Activated T-helper 17 cell treated with anti-CD3 and anti-CD28 coated beads, Interleukin-2, amount 50 U/mL, for 72 hours (primary cell): ENCODE data around the gene MIDN. TPM values are rescaled to one million over a fixed set of nuclear protein-coding genes. Genes with fewer than 3 reads are reported as not detected.

Source experiments
- ATAC-seq: fragments of 150-1000 bp; cut with Tn5 transposase; replicated peaks from 2 replicates; pipeline ENCODE4 v1.10.0; 2021; ENCODE audit warnings: mild to moderate bottlenecking, moderate library complexity
- H3K27ac Mint-ChIP-seq: one replicate; pipeline ENCODE4 v1.8.0; 2022; ENCODE audit warnings: mixed read lengths
- H3K27me3 Mint-ChIP-seq: one replicate; pipeline ENCODE4 v1.8.0; 2022; ENCODE audit warnings: mixed read lengths
- H3K36me3 Mint-ChIP-seq: one replicate; pipeline ENCODE4 v1.8.0; 2022; ENCODE audit warnings: low read depth, mild to moderate bottlenecking, mixed read lengths
- H3K4me1 Mint-ChIP-seq: one replicate; pipeline ENCODE4 v1.8.0; 2022; ENCODE audit warnings: mixed read lengths
- H3K4me3 Mint-ChIP-seq: one replicate; pipeline ENCODE4 v1.8.0; 2022; ENCODE audit warnings: mild to moderate bottlenecking, mixed read lengths
- H3K9me3 Mint-ChIP-seq: one replicate; pipeline ENCODE4 v1.8.0; 2022; ENCODE audit warnings: mixed read lengths
- total RNA-seq, 2 donors: library from RNA; stranded (reverse); gene quantifications; one replicate each; pipeline ENCODE4 v1.2.3, GENCODE V29; 2022

Gene MIDN
- total RNA-seq, 2 donors from 2014 or later: 51.4 to 56.8 TPM

DNA sequence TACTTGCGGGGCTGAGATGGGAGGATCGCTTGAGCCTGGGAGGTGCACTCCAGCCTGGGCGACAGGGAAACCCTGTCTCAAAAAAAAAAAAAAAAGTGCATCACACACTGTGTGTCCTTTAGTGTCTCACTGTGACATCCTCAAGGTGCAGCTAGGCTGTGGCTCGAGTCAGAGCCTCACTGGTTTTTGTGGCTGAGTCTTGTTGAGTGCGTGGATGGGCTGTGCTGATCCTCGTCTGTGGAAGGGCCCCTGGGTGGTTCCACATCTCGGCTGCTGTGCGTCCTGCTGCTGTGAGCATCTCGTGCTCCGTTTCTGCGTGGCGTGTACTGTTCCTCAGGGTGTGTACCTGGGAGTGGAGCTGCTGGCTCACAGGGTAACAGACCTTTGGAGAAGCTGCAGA lies 31.6 kb upstream of the MIDN start:
- peaks cover 17% of the 10 kb centered on the region for H3K36me3 Mint-ChIP-seq
- H3K27ac Mint-ChIP-seq: no peak overlapping the region
- H3K4me1 Mint-ChIP-seq: peaks cover 11% of the 10 kb centered on the region
- ATAC-seq: no peak
- no peaks in the 10 kb centered on the region for H3K9me3 Mint-ChIP-seq
- no peak overlapping the region for H3K4me3 Mint-ChIP-seq
- no peaks in the 10 kb centered on the region for H3K27me3 Mint-ChIP-seq

DNA sequence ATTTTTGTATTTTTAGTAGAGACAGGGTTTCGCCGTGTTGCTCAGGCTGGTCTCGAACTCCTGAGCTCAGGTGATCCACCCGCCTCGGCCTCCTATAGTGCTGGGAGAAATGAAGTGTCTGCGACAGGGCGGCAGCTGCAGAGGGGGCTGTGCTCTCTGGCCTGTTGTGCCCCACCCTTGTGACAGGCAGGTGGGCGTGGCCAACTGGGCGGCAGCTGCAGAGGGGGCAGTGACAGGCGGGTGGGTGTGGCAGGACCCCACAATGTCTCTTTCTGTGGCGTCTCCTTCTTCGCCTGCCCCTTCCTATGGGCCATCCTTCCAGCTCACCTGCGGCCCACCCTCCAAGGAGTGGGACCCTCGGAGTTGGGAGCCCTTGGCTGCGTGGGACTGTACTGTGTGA lies 31.0 kb upstream of the MIDN start:
- Mint-ChIP-seq H3K9me3 (no peaks in the 10 kb centered on the region), H3K27me3 (no peaks in the 10 kb centered on the region), H3K4me1 (peaks cover 11% of the 10 kb centered on the region), H3K27ac (no peak overlapping the region), H3K4me3 (no peak overlapping the region), H3K36me3 (peaks cover 14% of the 10 kb centered on the region)
- ATAC-seq: no peak

DNA sequence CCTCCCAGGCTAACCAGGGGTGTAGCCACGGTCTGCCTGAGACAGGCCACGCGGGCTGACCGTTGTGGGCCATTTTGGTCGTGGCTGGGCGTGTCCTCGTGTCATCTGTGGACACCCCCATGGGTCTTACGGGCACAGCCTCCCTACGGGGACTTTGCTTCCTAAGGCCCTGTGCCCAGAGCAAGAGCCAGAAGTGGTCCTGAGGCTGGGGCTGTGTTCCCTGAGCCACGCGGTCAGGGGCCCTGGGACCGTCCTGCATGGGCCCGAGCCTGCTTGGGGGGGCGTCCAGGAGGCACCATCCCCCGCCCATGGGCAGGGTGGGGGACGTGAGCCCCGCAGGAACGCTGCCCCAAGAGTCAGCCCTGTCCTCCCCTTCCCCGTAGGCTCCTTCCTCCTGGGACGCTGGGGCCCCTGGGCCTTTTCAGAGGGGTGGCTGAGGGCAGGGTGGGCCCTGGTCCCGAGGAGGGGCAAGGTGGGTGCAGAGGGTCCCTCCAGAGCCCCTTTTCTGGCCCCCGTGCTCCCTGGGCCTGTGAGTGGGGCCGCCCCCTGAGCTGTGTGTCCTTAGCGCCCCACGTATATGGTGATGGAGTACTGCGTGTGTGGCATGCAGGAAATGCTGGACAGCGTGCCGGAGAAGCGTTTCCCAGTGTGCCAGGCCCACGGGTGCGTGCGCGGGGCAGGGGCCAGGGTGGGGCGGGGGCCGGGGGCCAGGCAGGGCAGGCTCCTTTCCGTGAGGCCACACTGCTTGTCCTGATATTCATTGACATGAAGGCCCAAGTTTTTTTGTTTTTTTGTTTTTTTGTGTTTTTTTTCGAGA lies 29.4 kb upstream of the MIDN start:
- ATAC-seq: no peak
- Mint-ChIP-seq H3K27ac (no peak overlapping the region), H3K27me3 (no peaks in the 10 kb centered on the region), H3K36me3 (peaks cover 4% of the 10 kb centered on the region), H3K4me3 (no peak overlapping the region), H3K4me1 (peaks cover 3% of the 10 kb centered on the region), H3K9me3 (no peaks in the 10 kb centered on the region)

DNA sequence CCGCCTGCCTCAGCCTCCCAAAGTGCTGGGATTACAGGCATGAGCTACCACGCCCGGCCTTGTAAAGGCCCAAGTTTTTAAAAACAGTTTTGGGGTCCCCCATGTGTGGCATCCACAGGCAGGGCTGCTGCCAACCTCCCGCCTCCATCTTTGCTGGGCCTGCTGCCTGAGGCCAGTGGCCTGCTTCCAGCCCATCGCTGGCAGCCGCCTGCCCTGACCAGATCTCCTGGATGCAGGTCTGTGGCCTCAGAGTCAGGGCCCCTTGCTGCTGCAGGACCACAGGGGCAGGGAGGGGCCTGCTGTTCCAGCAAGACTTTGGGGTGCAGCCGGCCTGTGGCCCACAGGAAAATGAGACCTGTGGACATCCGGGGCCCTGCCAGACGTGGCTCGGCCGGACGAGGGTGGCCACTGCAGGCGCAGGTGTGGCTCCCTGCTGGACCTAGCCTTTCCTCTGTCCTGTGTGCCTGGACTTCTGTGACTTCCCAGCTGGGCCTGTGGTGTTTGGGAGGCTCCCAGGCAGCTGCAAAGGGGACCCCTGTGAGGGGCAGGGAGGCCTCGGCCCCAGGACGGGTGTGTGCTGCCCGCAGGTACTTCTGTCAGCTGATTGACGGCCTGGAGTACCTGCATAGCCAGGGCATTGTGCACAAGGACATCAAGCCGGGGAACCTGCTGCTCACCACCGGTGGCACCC lies 28.5 kb upstream of the MIDN start:
- Mint-ChIP-seq H3K4me1 (no peaks in the 10 kb centered on the region), H3K36me3 (no peaks in the 10 kb centered on the region), H3K27me3 (no peaks in the 10 kb centered on the region), H3K4me3 (no peak overlapping the region), H3K27ac (no peak overlapping the region), H3K9me3 (no peaks in the 10 kb centered on the region)
- no peak for ATAC-seq

DNA sequence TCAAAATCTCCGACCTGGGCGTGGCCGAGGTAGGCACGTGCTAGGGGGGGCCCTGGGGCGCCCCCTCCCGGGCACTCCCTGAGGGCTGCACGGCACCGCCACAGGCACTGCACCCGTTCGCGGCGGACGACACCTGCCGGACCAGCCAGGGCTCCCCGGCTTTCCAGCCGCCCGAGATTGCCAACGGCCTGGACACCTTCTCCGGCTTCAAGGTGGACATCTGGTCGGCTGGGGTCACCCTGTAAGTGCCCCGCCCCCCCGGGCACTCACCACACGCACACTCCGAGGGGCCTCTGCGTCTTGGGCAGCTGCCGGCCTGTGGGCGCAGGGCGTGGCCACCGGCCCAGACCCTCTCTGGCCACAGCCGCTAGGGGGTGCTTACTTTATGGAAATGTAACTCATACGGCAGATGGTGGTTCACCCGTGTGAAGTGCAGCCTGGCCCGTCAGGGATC lies 27.9 kb upstream of the MIDN start:
- Mint-ChIP-seq H3K27me3 (no peaks in the 10 kb centered on the region), H3K9me3 (no peaks in the 10 kb centered on the region), H3K27ac (no peak overlapping the region), H3K36me3 (no peaks in the 10 kb centered on the region), H3K4me1 (no peaks in the 10 kb centered on the region), H3K4me3 (no peak overlapping the region)
- ATAC-seq: no peak

DNA sequence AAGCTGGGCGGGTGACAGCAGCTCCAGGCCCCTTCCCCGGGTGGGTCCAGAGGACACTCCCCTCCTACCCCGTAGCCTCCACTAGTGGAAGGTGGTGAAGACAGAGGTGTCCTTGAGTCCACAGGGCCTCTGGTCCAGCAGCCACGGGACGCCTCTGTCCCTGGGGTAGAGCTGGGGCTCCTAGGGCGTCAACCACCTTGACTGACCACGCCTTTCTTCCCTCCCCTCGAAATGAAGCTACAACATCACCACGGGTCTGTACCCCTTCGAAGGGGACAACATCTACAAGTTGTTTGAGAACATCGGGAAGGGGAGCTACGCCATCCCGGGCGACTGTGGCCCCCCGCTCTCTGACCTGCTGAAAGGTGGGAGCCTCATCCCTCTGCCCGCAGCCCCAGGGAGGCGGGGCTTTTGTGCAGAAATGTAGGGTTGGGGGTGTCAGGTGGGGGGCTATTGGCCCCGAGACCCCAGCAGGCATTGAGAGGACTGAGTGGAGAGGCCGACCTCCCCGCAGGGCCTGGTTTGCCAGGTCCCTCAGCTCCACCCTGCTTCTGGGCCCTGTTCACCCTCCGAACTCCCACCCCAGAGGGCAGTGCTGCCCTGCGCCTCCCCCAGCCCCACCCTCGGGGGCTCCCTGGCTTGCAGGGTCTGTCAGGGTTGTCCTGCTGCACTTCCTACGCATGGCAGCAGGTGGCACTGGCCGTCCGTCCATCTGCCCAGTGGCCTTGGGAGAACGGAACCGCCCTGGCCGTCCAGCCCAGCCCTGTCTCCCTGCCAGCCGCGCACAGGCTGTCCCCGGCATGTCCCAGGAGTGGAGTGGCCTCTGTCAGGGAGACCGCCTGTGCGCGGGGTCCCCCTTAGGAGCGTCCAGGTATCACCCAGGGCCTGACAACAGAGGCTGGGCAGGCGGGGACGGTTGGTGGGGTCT lies 27.1 kb upstream of the MIDN start:
- Mint-ChIP-seq H3K36me3 (no peaks in the 10 kb centered on the region), H3K4me1 (no peaks in the 10 kb centered on the region), H3K27me3 (no peaks in the 10 kb centered on the region), H3K9me3 (no peaks in the 10 kb centered on the region), H3K27ac (no peak overlapping the region), H3K4me3 (no peak overlapping the region)
- no peak for ATAC-seq

DNA sequence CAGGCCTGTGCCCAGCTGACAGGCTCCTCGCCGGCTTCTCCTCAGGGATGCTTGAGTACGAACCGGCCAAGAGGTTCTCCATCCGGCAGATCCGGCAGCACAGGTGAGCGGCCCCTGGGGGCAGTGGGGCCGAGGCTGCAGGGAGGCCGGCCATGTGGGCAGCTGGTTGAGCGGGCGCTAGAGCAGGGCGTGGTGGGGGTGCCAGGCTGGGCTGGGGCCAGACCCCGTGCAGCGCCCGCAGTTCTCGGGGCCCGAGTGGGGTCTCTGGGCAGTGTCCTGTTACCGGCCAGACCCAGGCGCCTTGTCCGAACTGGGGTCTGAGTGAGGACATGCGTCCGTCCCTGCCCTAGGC lies 26.5 kb upstream of the MIDN start:
- no peaks in the 10 kb centered on the region for H3K4me1 Mint-ChIP-seq
- H3K4me3 Mint-ChIP-seq: no peak overlapping the region
- no peak overlapping the region for H3K27ac Mint-ChIP-seq

DNA sequence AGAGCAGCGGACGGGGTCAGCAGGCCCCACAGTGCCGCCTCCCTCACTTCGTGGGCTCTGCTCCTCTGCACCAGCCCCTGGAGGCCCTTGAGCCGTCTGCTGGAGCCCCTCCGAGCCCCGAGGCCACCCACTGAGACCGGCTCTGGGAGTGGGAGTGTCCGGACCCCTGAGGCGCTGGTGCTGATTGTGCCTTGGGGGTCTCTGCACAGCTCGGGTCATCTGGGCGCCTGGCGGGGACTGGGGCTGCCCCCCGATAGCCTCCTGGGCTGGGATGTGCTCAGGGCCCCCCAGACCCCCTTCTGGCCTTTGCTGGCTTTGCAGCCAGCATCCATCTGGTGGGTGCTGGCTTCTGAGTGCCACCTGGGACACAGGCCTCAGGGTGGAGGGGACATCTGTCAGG lies 26.0 kb upstream of the MIDN start:
- H3K4me1 Mint-ChIP-seq: no peaks in the 10 kb centered on the region
- ATAC-seq: no peak
- H3K36me3 Mint-ChIP-seq: peaks cover 5% of the 10 kb centered on the region
- no peak overlapping the region for H3K4me3 Mint-ChIP-seq
- H3K27me3 Mint-ChIP-seq: no peaks in the 10 kb centered on the region
- no peaks in the 10 kb centered on the region for H3K9me3 Mint-ChIP-seq
- no peak overlapping the region for H3K27ac Mint-ChIP-seq

More for the DNA sequence above, 26.5 kb upstream of the MIDN start:
- ATAC-seq: no peak
- Mint-ChIP-seq H3K36me3 (no peaks in the 10 kb centered on the region), H3K27me3 (no peaks in the 10 kb centered on the region), H3K9me3 (no peaks in the 10 kb centered on the region)

DNA sequence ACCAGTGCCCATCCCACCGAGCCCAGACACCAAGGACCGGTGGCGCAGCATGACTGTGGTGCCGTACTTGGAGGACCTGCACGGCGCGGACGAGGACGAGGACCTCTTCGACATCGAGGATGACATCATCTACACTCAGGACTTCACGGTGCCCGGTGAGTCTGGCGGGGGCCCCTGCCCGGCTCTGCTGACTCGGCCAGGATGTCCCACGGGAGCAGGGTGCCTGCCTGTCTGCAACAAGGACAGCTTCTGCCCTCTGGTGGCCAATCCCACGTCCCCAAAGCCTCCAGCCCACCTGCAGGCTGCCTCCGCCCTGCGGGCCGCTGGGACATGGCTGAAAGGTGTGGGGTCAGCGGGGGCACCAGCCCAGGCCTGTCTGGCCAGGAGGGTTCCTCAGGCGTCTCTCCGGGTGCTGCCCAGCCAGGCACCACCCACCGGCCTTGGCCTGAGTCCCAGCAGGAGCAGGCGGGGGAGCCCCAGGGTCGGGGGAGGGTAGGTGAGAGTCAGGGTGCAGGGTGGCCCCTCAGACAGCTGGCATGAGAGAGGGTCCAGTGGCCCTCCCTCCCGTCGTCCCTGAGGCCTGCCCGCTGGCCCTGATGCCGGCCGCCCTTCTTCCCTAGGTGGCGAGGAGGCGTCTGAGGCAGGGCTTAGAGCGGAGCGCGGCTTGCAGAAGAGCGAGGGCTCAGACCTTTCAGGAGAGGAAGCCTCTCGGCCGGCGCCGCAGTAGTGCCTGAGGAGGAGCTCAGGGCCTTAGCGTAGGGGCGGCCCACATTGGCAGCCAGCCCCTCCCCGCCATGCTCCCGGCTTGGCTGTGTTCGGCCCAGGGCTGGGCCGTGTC lies 25.1 kb upstream of the MIDN start:
- peak; percentile 34 for ATAC-seq
- Mint-ChIP-seq H3K9me3 (no peaks in the 10 kb centered on the region), H3K27ac (no peak overlapping the region), H3K4me3 (no peak overlapping the region), H3K4me1 (no peaks in the 10 kb centered on the region), H3K27me3 (no peaks in the 10 kb centered on the region), H3K36me3 (peaks cover 5% of the 10 kb centered on the region)

DNA sequence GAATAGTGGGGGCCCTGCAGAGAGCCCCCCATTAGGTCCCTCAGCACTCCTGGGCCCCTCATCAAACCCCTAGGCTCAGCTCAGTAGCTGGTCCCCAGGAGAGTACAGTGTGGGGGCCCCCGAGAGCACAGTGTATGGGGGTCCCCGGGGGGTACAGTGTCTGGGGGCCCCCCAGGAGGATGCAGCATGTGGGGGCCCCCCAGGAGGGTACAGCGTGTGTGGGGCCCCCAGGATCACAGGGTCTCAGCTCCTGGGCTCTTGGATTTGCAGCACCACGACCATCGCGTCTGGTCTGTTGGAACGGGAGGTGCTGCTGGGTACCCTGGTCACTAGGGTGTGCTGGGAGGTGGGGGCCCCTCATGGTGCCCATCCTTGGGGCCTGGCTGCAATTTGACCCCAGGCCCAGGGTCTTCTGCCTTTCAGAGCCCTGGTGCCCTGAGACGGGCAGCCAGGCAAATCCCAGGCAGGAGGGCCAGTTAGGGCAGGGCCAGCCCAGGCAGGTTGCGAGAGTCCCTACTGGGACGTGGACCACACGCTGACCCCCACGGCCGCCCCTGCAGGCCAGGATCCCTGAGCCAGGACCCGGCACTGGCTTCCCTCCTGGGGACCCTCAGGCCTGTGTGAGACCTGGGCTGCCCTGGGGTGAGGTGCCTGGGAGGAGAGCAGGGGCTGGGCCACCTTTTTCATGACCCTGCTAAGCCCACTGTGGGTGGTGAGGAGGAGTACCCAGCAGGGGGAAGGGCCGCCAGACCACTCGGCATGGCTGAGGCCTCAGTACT lies 24.1 kb upstream of the MIDN start:
- no peak for ATAC-seq
- no peaks in the 10 kb centered on the region for H3K9me3 Mint-ChIP-seq
- H3K4me1 Mint-ChIP-seq: no peaks in the 10 kb centered on the region
- H3K36me3 Mint-ChIP-seq: peaks cover 5% of the 10 kb centered on the region
- no peak overlapping the region for H3K27ac Mint-ChIP-seq
- no peak overlapping the region for H3K4me3 Mint-ChIP-seq
- no peaks in the 10 kb centered on the region for H3K27me3 Mint-ChIP-seq

DNA sequence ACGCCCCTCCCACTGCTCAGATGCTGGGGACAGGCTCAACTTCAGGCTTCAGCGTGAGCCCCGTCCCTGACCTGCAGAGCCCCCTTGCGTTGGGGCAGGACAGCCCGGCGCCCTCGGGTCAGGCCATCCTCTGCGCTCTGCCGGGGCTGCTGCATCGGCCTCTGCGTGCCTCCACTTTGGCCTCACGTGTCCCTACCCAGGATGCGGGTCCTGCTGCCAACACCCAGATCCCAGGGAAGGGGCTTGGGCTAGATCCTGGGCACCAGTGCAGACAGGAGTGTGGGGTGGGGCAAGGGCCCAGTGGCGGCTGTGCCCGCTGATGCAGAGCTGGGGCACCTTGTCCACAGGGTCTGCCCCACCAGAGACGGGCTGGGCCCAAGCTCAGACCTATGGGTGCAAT lies 23.5 kb upstream of the MIDN start:
- Mint-ChIP-seq H3K27ac (no peak overlapping the region), H3K36me3 (peaks cover 5% of the 10 kb centered on the region), H3K4me1 (no peaks in the 10 kb centered on the region), H3K9me3 (no peaks in the 10 kb centered on the region), H3K27me3 (no peaks in the 10 kb centered on the region), H3K4me3 (no peak overlapping the region)
- no peak for ATAC-seq

DNA sequence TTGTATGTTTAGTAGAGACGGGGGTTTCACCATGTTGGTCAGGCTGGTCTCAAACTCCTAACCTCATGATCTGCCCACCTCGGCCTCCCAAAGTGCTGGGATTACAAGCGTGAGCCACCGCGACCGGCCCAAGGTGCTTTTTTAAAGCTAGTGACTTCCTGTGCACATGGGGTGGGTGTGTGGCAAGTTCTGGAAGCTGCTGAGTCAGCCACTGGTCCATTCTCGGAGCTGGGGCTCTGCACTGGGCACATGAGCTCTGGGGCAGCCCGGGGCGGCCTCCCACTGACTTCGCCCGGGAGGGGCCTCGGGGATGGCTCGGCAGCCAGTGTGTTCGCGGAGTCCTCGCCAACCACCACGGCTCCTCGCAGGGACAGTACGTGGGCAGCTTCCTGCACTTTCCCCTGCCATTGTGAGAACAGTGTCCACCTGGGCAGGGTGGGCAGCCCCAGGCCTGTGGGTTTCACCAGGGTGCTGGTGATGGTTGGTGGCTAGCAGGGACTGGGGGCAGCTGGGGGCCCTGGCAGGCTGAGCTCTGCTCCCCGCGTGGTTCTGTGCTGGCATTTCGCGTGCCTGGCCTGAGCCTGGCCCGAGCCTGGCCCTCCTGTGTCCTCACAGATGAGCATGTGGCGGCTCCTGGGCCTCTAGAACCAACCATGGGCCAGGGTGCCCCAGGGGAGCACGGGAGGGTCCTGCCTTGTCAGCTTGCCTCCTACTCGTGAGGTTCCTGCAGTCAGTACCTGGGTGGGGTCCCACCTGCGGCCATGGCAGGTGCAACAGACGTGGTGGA lies 22.8 kb upstream of the MIDN start:
- H3K27ac Mint-ChIP-seq: no peak overlapping the region
- H3K4me1 Mint-ChIP-seq: no peaks in the 10 kb centered on the region
- no peak overlapping the region for H3K4me3 Mint-ChIP-seq
- H3K9me3 Mint-ChIP-seq: no peaks in the 10 kb centered on the region
- H3K27me3 Mint-ChIP-seq: no peaks in the 10 kb centered on the region
- H3K36me3 Mint-ChIP-seq: peaks cover 5% of the 10 kb centered on the region
- ATAC-seq: peak; percentile 42

DNA sequence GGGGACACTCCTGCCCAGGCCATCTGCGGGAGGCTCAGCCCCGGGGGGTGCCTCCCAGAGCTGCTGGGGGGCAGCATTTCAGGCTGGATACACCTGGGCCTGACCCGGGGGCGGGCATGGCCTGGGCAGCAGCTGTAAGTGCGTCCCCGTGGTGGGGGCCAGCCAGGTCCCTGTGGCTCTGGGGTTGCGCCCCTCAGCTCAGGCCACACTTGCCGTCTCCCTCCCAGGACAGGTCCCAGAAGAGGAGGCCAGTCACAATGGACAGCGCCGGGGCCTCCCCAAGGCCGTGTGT lies 22.2 kb upstream of the MIDN start:
- no peaks in the 10 kb centered on the region for H3K4me1 Mint-ChIP-seq
- H3K27me3 Mint-ChIP-seq: no peaks in the 10 kb centered on the region
- no peaks in the 10 kb centered on the region for H3K9me3 Mint-ChIP-seq
- H3K36me3 Mint-ChIP-seq: peaks cover 5% of the 10 kb centered on the region
- ATAC-seq: no peak
- H3K27ac Mint-ChIP-seq: no peak overlapping the region
- no peak overlapping the region for H3K4me3 Mint-ChIP-seq
